GM18868 (cell line): ENCODE data around the gene CERS2.
A peak's percentile ranks its signal among the peaks of the same experiment; 100 is the strongest.

Experiments
- ATAC-seq: cut with Tn5 transposase; IDR thresholded peaks from one replicate; pipeline ENCODE4 v1.9.1; 2021; ENCODE audit warnings: mild to moderate bottlenecking, moderate library complexity; ENCODE audit not compliant: unreplicated experiment

CERS2 gene

DNA sequence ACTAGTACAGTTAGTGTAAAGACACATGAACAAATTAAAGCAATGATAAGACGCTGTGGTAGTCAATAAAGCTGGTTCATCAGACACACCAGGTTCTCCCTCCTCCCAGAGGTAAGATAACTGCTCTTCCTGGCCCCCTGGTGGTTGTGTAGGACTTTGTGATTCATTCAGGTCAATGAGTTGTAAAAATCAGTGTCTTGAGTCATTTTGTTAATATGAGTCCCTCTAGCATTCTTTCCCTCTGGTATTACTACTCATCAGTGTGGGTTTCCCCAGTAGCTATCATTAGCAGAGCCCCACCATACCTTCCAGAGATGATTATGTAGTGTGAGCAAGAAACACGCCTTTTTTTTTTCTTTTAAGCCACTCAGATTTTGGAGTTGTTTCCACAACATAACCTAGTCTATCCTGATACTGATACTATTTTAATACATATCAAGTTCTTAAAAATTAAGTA lies 52.1 kb downstream of the CERS2 start:
- ATAC-seq, result peak; percentile 73

DNA sequence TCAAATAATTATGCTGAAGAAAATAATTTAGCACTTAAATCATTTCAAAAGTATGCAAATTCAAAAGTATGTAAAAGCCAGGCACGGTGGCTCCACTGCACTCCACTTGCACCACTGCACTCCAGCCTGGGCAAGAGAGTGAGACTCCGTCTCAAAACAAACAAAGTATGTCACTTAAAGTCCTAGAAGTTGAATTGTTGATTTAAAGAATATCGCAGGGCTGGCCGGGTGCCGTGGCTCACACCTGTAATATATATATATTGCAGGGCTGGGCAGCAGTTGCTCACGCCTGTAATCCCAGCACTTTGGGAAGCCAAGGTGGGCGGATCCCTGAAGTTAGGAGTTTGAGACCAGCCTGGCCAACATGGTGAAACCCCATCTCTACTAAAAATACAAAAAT lies 57.2 kb downstream of the CERS2 start:
- no peak for ATAC-seq
